Right atrium auricular region (tissue), 2 donors: ENCODE data around the gene CNDP2. TPM values are rescaled to one million over a fixed set of nuclear protein-coding genes. Genes with fewer than 3 reads are reported as not detected.
A peak's percentile ranks its signal among the peaks of the same experiment; 100 is the strongest.

ENCODE experiments used
- DNase-seq: peaks from one replicate; pipeline ENCODE4 v3.0.0-alpha.2; 2019; ENCODE audit warnings: low spot score
- H3K27ac ChIP-seq, 2 donors: fragments of 200-600 bp; sonication (generic); 1 replicate in 1 of 2; 2 replicates in 1 of 2; pipeline ENCODE4 v1.5.1; 2016 to 2019
- H3K27me3 ChIP-seq, 2 donors: fragments of 200-600 bp; sonication (generic); one replicate each; pipeline versions ENCODE4 v1.5.1 to v1.6.0; 2017 to 2019
- H3K36me3 ChIP-seq: fragments of 200-600 bp; sonication (generic); one replicate; pipeline ENCODE4 v1.5.1; 2016
- H3K4me1 ChIP-seq, 2 donors: fragments of 200-600 bp; sonication (generic); one replicate each; pipeline versions ENCODE4 v1.5.1 to v1.6.0; 2017 to 2019
- H3K4me3 ChIP-seq, 2 donors: fragments of 200-600 bp; sonication (generic); 1 replicate in 1 of 2; 2 replicates in 1 of 2; pipeline ENCODE4 v1.5.1; 2017 to 2019; ENCODE audit warnings: mild to moderate bottlenecking in 1 of 2, moderate library complexity in 1 of 2
- H3K9me3 ChIP-seq, 2 donors: fragments of 200-600 bp; sonication (generic); one replicate each; pipeline ENCODE4 v1.5.1; 2019
- CTCF ChIP-seq, 2 donors: fragments of 200-600 bp; sonication (generic); IDR thresholded peaks; one replicate each; pipeline ENCODE4 v1.5.1; 2019; ENCODE audit warnings: antibody characterized with exemption in 2 of 2
- total RNA-seq, 2 donors: library from RNA; depleted of rRNA; stranded (reverse); fragments of >200 nt; gene quantifications; one replicate each; pipeline ENCODE4 v1.1.0, GENCODE V29; 2016

The CNDP2 gene
- total RNA-seq, 2 donors from 2014 or later: 31.2 to 62.6 TPM

GRCh38 chr18:74453016-74453566 lies 43.1 kb upstream of the CNDP2 start:
- no peak overlapping the region for H3K27ac ChIP-seq
- no peaks in the 10 kb centered on the region for H3K36me3 ChIP-seq
- H3K4me1 ChIP-seq: peaks cover 0 to 48% of the 10 kb centered on the region in 2 donors
- no peak for TF ChIP-seq CTCF (IDR thresholded peaks at IDR 0.05)
- H3K9me3 ChIP-seq: no peaks in the 10 kb centered on the region
- no peak for DNase-seq
- no peak overlapping the region for H3K4me3 ChIP-seq
- H3K27me3 ChIP-seq: no peaks in the 10 kb centered on the region

- H3K27me3 ChIP-seq: no peaks in the 10 kb centered on the region
- DNase-seq: no peak
- no peaks in the 10 kb centered on the region for H3K9me3 ChIP-seq
- no peak overlapping the region for H3K4me3 ChIP-seq
- H3K4me1 ChIP-seq: peaks cover 0 to 54% of the 10 kb centered on the region in 2 donors
- H3K36me3 ChIP-seq: no peaks in the 10 kb centered on the region
- no peak for TF ChIP-seq CTCF (IDR thresholded peaks at IDR 0.05)
- H3K27ac ChIP-seq: no peak overlapping the region
Observed at GRCh38 chr18:74453642-74454198, 42.4 kb upstream of the CNDP2 start.

- no peak for TF ChIP-seq CTCF (IDR thresholded peaks at IDR 0.05)
- Histone ChIP-seq H3K27ac (no peak overlapping the region), H3K27me3 (no peaks in the 10 kb centered on the region), H3K4me3 (no peak overlapping the region), H3K36me3 (no peaks in the 10 kb centered on the region), H3K4me1 (peaks cover 0 to 60% of the 10 kb centered on the region in 2 donors), H3K9me3 (no peaks in the 10 kb centered on the region)
- no peak for DNase-seq
Observed at GRCh38 chr18:74454279-74454751, 41.8 kb upstream of the CNDP2 start.

GRCh38 chr18:74455386-74455785 lies 40.8 kb upstream of the CNDP2 start:
- no peaks in the 10 kb centered on the region for H3K27me3 ChIP-seq
- no peak overlapping the region for H3K4me3 ChIP-seq
- H3K36me3 ChIP-seq: no peaks in the 10 kb centered on the region
- no peaks in the 10 kb centered on the region for H3K9me3 ChIP-seq
- DNase-seq: no peak
- peaks cover 0 to 60% of the 10 kb centered on the region in 2 donors for H3K4me1 ChIP-seq
- no peak for TF ChIP-seq CTCF (IDR thresholded peaks at IDR 0.05)
- H3K27ac ChIP-seq: no peak overlapping the region

- no peak for DNase-seq
- H3K27me3 ChIP-seq: no peaks in the 10 kb centered on the region
- H3K4me1 ChIP-seq: peaks cover 0 to 54% of the 10 kb centered on the region in 2 donors
- no peaks in the 10 kb centered on the region for H3K36me3 ChIP-seq
- H3K9me3 ChIP-seq: no peaks in the 10 kb centered on the region
- H3K27ac ChIP-seq: peak overlapping the region in 1 of 2 donors; percentile 61
- peak overlapping the region; percentile 42 to 57 for H3K4me3 ChIP-seq
- no peak for TF ChIP-seq CTCF (IDR thresholded peaks at IDR 0.05)
Observed at GRCh38 chr18:74456017-74456348, 40.2 kb upstream of the CNDP2 start.
